Adrenal gland (tissue), 5 donors: ENCODE data around the gene ST6GALNAC4.

Experiments
- CTCF ChIP-seq, 6 experiments: fragments of 450-650 bp in 4 of 6; fragments of 200-600 bp in 2 of 6; sonication (generic) in 1 of 6; IDR thresholded peaks; 1 replicate in 5 of 6; 2 replicates in 1 of 6; pipeline versions ENCODE4 v1.5.1 to v1.8.0; 2016 to 2021; ENCODE audit warnings: antibody characterized with exemption in 6 of 6, mild to moderate bottlenecking in 2 of 6, moderate library complexity in 1 of 6
- POLR2A ChIP-seq, 2 donors: fragments of 450-650 bp; IDR thresholded peaks; one replicate each; pipeline ENCODE4 v1.6.1; 2017; ENCODE audit warnings: antibody characterized with exemption in 2 of 2, mild to moderate bottlenecking in 2 of 2, moderate library complexity in 1 of 2
- donor health status: DM: no; HTN: no; CAD: no.

GRCh38 chr9:127860260-127860659 is 56.6 kb downstream of the ST6GALNAC4 start:
- no peak for TF ChIP-seq CTCF (IDR thresholded peaks at IDR 0.05)
- TF ChIP-seq POLR2A (IDR thresholded peaks at IDR 0.05) = no peak
